ENCODE data around the gene MYO5C.

The MYO5C gene

DNA sequence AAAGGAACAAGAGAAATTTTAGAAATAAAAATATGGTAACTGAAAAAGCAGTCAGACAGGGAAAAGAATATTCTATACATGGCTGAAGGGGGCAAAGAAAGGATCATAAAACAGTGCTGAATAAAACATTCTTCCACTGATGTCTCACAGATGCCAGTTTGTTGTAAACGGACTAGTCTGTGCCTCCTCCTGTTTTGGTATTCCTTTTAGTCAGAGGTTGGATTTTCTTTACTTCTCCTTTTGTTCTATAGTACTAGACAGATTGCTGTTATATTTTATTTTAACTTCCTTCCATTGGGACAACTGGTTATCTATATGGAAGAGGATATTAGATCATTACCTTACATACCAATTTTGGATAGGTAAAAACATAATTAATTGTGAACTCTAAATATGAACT lies 88.4 kb downstream of the MYO5C start:
- no peak overlapping the region for H3K4me3 ChIP-seq (ENCODE audit: low read depth, low read length)
- TF ChIP-seq, protein P1, sequence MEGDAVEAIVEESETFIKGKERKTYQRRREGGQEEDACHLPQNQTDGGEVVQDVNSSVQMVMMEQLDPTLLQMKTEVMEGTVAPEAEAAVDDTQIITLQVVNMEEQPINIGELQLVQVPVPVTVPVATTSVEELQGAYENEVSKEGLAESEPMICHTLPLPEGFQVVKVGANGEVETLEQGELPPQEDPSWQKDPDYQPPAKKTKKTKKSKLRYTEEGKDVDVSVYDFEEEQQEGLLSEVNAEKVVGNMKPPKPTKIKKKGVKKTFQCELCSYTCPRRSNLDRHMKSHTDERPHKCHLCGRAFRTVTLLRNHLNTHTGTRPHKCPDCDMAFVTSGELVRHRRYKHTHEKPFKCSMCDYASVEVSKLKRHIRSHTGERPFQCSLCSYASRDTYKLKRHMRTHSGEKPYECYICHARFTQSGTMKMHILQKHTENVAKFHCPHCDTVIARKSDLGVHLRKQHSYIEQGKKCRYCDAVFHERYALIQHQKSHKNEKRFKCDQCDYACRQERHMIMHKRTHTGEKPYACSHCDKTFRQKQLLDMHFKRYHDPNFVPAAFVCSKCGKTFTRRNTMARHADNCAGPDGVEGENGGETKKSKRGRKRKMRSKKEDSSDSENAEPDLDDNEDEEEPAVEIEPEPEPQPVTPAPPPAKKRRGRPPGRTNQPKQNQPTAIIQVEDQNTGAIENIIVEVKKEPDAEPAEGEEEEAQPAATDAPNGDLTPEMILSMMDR (IDR thresholded peaks at IDR 0.05; ENCODE audit: insufficient read depth, low read depth, low read length, missing control alignments): no peak
- no peak for DNase-seq (ENCODE audit: low read depth)

DNA sequence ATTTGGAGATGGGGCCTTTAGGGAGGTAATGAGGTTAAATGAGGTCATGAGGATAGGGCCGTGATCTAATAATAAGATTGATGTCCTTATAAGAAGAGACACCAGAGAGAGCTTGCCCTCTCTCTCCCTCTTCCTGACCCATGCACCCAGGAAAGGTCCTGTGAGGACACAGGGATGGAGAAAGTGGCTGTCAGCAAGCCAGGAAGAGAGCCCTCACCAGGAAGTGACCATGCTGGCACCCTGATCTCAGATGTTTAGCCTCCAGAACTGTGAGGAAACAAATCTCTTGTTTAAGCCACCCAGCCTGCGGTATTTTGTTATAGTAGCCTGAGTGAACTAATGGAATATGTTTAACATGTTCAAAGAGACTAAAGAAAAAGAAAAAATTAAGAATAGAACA lies 89.2 kb downstream of the MYO5C start:
- no peak for DNase-seq (ENCODE audit: low read depth)
- no peak overlapping the region for H3K4me3 ChIP-seq (ENCODE audit: low read depth, low read length)
- TF ChIP-seq, protein P1 (IDR thresholded peaks at IDR 0.05; ENCODE audit: insufficient read depth, low read depth, low read length, missing control alignments): no peak

DNA sequence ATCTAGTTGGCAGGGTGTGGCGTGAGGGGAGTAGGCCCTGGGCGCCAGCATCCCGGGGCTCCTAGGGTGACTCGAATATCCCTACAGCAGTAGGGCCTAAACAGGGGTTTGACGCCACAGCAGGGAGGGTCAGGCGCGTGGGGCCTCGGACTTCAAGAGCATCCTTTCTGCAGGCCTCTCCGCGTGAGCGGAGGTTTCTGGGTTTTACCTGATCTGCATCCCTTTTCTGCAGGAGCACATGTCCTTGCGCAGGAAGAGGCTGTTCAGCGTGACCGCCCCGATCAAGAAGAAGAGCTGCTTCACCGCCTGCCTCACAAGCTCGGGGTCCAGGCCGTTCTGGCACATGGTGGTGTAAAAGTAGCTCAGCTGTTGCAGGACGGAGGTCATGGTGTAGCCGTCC lies 90.9 kb downstream of the MYO5C start:
- TF ChIP-seq, protein P1 (IDR thresholded peaks at IDR 0.05; ENCODE audit: insufficient read depth, low read depth, low read length, missing control alignments): no peak
- no peak for DNase-seq (ENCODE audit: low read depth)

DNA sequence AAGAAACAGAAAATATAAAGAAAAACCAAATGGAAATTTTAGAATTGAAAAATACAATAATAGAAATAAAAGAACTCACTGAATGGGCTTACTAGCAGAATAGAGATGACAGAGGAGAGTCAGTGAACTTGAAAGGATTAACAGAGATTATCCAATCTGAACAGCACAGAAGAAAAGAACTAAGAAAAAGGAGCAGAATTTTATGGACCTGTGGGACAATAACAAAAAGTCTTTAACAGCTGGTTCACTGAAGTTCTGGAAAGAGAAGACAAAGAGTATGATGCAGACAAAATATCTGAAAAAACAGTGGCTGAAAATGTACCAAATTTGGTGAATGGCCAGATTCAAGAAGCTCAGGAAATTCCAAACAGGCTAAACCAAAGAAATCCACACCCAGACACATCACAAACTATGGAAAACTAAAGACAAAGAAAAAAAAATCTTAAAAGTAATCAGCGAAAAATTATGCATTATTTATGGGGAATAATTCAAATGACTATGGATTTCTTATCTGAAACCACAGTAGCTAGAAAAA lies 94.7 kb downstream of the MYO5C start:
- DNase-seq (ENCODE audit: low read depth): no peak
- TF ChIP-seq, protein P1 (IDR thresholded peaks at IDR 0.05; ENCODE audit: insufficient read depth, low read depth, low read length, missing control alignments): no peak
- H3K4me3 ChIP-seq (ENCODE audit: low read depth, low read length): no peak overlapping the region

More for the DNA sequence above, 90.9 kb downstream of the MYO5C start:
- no peak overlapping the region for H3K4me3 ChIP-seq (ENCODE audit: low read depth, low read length)

DNA sequence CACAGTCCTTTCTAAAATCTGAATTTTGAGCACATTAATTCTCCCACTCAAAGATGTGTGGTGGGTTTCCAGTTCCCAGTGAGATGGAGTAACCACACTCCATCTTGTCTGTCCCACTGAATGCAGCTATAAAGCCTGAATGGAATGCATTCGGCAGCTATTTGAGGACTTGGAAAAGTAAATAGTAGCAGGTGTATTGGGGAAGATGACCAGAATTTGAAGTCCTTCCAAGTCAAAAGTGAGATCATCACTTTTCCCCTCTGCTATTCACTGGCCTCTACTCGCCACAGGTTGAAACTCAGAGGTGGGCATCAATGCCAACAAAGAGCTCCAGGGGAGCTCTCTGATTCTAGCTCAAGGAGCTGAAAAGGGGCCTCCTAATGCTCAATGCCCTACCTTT lies 96.3 kb downstream of the MYO5C start:
- H3K4me3 ChIP-seq (ENCODE audit: low read depth, low read length): no peak overlapping the region
- DNase-seq (ENCODE audit: low read depth): no peak

DNA sequence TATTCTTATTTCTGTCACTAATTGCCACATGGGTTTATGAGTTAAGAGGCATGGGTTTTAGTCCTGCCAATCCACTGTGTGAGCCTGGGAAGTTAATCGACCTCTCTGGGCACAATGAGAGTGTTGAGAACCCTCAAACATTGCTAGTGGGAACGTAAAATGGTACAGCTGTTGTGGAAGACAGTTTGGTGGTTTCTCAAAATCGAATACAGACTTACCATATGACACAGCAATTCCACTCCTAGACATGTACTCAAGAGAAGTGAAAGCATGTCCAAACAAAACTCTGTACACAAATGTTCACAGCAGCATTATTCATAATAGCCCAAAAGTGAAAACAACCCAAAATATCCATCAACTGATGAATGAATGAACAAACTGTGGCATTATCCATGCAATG lies 98.7 kb downstream of the MYO5C start:
- H3K4me3 ChIP-seq (ENCODE audit: low read depth, low read length): no peak overlapping the region
- peak; percentile 60 for DNase-seq (ENCODE audit: low read depth)
- TF ChIP-seq, protein P1 (IDR thresholded peaks at IDR 0.05; ENCODE audit: insufficient read depth, low read depth, low read length, missing control alignments): no peak

More for the DNA sequence above, 96.3 kb downstream of the MYO5C start:
- TF ChIP-seq, protein P1 (IDR thresholded peaks at IDR 0.05; ENCODE audit: insufficient read depth, low read depth, low read length, missing control alignments): no peak

DNA sequence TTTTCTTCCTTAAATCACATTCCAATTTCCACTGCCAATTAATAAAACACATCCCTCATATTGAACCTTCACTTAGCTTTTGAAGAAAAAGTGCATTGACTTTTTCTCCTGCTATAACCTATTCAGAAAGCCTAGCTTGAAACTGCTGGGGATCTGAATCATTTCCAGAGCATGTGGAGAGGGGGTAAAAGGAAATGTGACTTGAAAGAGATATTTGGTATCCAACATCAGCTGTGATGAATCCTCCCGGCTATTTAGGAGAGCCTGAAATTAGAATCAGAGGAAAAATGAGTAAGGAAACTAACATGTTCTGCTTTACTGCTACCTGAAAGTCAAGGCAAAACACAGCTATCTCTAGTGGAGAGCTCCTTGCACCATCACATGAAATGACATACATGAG lies 101.8 kb downstream of the MYO5C start:
- no peak for DNase-seq (ENCODE audit: low read depth)
- H3K4me3 ChIP-seq (ENCODE audit: low read depth, low read length): no peak overlapping the region

More for the DNA sequence above, 101.8 kb downstream of the MYO5C start:
- TF ChIP-seq, protein P1 (IDR thresholded peaks at IDR 0.05; ENCODE audit: insufficient read depth, low read depth, low read length, missing control alignments): no peak

Data from GM12865 (cell line).